HepG2 (cell line): ENCODE measurements around the gene KIF25. TPM values are rescaled to one million over a fixed set of nuclear protein-coding genes. Genes with fewer than 3 reads are reported as not detected.

Experiments
- ATAC-seq: fragments of 200-7000 bp; cut with Tn5 transposase; 3 replicates; pipeline ENCODE4 v1.9.1; 2020; ENCODE audit warnings: mild to moderate bottlenecking, moderate library complexity
- BruUV-seq: library from RNA; stranded (reverse); fragments of 400-500 nt; replicated peaks from 2 replicates; lab custom pipeline; 2021; lab: Mats Ljungman, UMichigan
- CTCF ChIA-PET: fragments of 300-600 bp; formaldehyde crosslinking; extraction: SDS; loops from one replicate; lab custom pipeline; 2021; ENCODE audit warnings: low total read pairs, inconsistent platforms, low intra/inter-chr PET ratio; lab: Yijun Ruan, JAX
- POLR2A ChIA-PET: fragments of 350-600 bp; sonication (Branson Sonifier 250); formaldehyde crosslinking; loops from one replicate; lab custom pipeline; 2020; ENCODE audit warnings: antibody characterized with exemption, inconsistent platforms; lab: Yijun Ruan, JAX
- DNase-seq: peaks from one replicate; pipeline ENCODE4 v3.0.0-alpha.2; 2015; ENCODE audit warnings: low spot score
- FAIRE-seq: peaks from 3 replicates; lab custom pipeline; 2011; peaks lifted over from hg19 to GRCh38; lab: Jason Lieb, UNC
- H2AFZ ChIP-seq: one replicate; pipeline ENCODE4 v1.6.1; 2011; ENCODE audit warnings: low read length, inconsistent platforms
- H3K27ac ChIP-seq: fragments of 300-600 bp; 3 replicates; pipeline ENCODE4 v1.8.0; 2011; ENCODE audit warnings: mixed run types, mild to moderate bottlenecking, mixed read lengths, low read length, inconsistent platforms; ENCODE audit not compliant: insufficient read depth; ENCODE audit errors: extremely low read length
- H3K27me3 ChIP-seq, 2 experiments: fragments of 200-600 bp in 1 of 2; 2 replicates in 1 of 2; 3 replicates in 1 of 2; pipeline versions ENCODE4 v1.6.0 to v1.8.0; 2011; ENCODE audit warnings: low read length in 2 of 2, mild to moderate bottlenecking in 2 of 2, moderate library complexity in 2 of 2, inconsistent platforms in 1 of 2; ENCODE audit not compliant: insufficient read depth in 2 of 2, control insufficient read depth in 1 of 2
- H3K36me3 ChIP-seq, 2 experiments: fragments of 200-600 bp in 1 of 2; replicated peaks in 1 of 2; 2 replicates in 1 of 2; 3 replicates in 1 of 2; pipeline versions ENCODE4 v1.5.1 to v1.8.0; 2011; ENCODE audit warnings: low read length in 2 of 2, inconsistent platforms in 1 of 2; ENCODE audit not compliant: insufficient read depth in 2 of 2, control insufficient read depth in 1 of 2
- H3K4me1 ChIP-seq: 2 replicates; pipeline ENCODE4 v1.5.1; 2012; ENCODE audit warnings: low read length, inconsistent platforms; ENCODE audit not compliant: insufficient read depth
- H3K4me2 ChIP-seq: 2 replicates; pipeline ENCODE4 v1.6.0; 2011; ENCODE audit warnings: low read depth, low read length, inconsistent platforms
- H3K4me3 ChIP-seq, 3 experiments: fragments of 200-600 bp in 1 of 3; sonication (generic), shearing (Covaris generic) in 1 of 3; replicated peaks in 1 of 3; 2 replicates each; pipeline ENCODE4 v1.5.1; 2011 to 2016; ENCODE audit warnings: low read length in 3 of 3, inconsistent platforms in 2 of 3, low read depth in 2 of 3, mild to moderate bottlenecking in 2 of 3, control low read depth in 1 of 3, mixed read lengths in 1 of 3; ENCODE audit not compliant: insufficient read depth in 1 of 3
- H3K79me2 ChIP-seq: one replicate; pipeline ENCODE4 v1.6.1; 2011; ENCODE audit warnings: low read length, inconsistent platforms; ENCODE audit not compliant: insufficient read depth
- H3K9ac ChIP-seq: 2 replicates; pipeline ENCODE4 v1.6.0; 2011; ENCODE audit warnings: mild to moderate bottlenecking, low read depth, low read length, inconsistent platforms; ENCODE audit not compliant: insufficient read depth
- H3K9me3 ChIP-seq: 2 replicates; pipeline ENCODE4 v1.5.1; 2012; ENCODE audit warnings: mild to moderate bottlenecking, low read length
- H4K20me1 ChIP-seq: 2 replicates; pipeline ENCODE4 v1.6.0; 2011; ENCODE audit warnings: inconsistent platforms, mild to moderate bottlenecking, low read length, moderate library complexity; ENCODE audit not compliant: insufficient read depth
- JUN ChIP-seq: sonication (generic); formaldehyde crosslinking; IDR thresholded peaks from 2 replicates; pipeline ENCODE4 v1.4.0; 2020; ENCODE audit warnings: mild to moderate bottlenecking, missing genetic modification reagents
- MAFK ChIP-seq, 2 experiments: IDR thresholded peaks in 1 of 2; conservative IDR thresholded peaks in 1 of 2; 2 replicates each; pipeline ENCODE4 v1.6.1; 2011; ENCODE audit warnings: improper control_type of control experiment in 2 of 2, low read length in 2 of 2
- NR2F2 ChIP-seq: IDR thresholded peaks from 2 replicates; pipeline ENCODE4 v1.6.1; 2012; ENCODE audit warnings: low read depth, inconsistent platforms, borderline replicate concordance
- PAXIP1 ChIP-seq: sonication (generic); formaldehyde crosslinking; conservative IDR thresholded peaks from 2 replicates; pipeline ENCODE4 v1.4.0; 2020; ENCODE audit warnings: mild to moderate bottlenecking, missing genetic modification reagents, moderate library complexity
- THAP11 ChIP-seq: IDR thresholded peaks from 2 replicates; pipeline ENCODE4 v1.6.1; 2016; ENCODE audit warnings: missing biosample characterization, missing genetic modification reagents
- ZIK1 ChIP-seq: sonication (generic); formaldehyde crosslinking; IDR thresholded peaks from 2 replicates; pipeline ENCODE4 v1.5.0; 2020; ENCODE audit warnings: mild to moderate bottlenecking, low read depth, missing genetic modification reagents, borderline replicate concordance
- ZNF317 ChIP-seq: sonication (generic); formaldehyde crosslinking; IDR thresholded peaks from 2 replicates; pipeline ENCODE4 v1.5.0; 2020; ENCODE audit warnings: mild to moderate bottlenecking, missing genetic modification reagents
- ZNF776 ChIP-seq: sonication (generic); formaldehyde crosslinking; IDR thresholded peaks from 2 replicates; pipeline ENCODE4 v1.4.0; 2020; ENCODE audit warnings: mild to moderate bottlenecking, missing genetic modification reagents
- WGBS: methylation state at CpG from one replicate; pipeline ENCODE4 v1.1.6; 2017; ENCODE audit warnings: low lambda C conversion rate; 5-methylcytosine and 5-hydroxymethylcytosine counted together
- in situ Hi-C: cut with HindIII; loops from 2 replicates; pipeline ENCODE4 v1.10.0; 2017; ENCODE audit warnings: low pct_unique_long_range_greater_than_20kb; ENCODE audit not compliant: extremely low pct_ligation_motif_present
- intact Hi-C: fragments of 100-400 bp; cut with micrococcal nuclease; formaldehyde crosslinking; loops from one replicate; pipeline ENCODE4 v1.10.0; 2022; ENCODE audit not compliant: unreplicated experiment
- polyA plus RNA-seq, 8 experiments: library from polyadenylated mRNA; depleted of rRNA in 3 of 8; stranded (reverse) in 7 of 8; unstranded in 1 of 8; fragments of >200 nt; fragmentation: Illumina TruSeq in 4 of 8; extraction: Trizol in 4 of 8; gene quantifications; 2 replicates each; pipeline versions ENCODE4 v1.2.1 to v1.2.3, GENCODE V29; 2011 to 2016; ENCODE audit warnings: low read depth in 4 of 8, missing spikeins in 1 of 8, mixed read lengths in 1 of 8; ENCODE audit not compliant: insufficient read depth in 1 of 8
- total RNA-seq, 5 experiments: library from RNA; depleted of rRNA; stranded (reverse); fragments of >200 nt; fragmentation: Illumina TruSeq; extraction: Trizol; gene quantifications; 2 replicates each; pipeline ENCODE4 v1.2.3, GENCODE V29; 2016; ENCODE audit warnings: low read depth in 1 of 5
- TF ChIP-seq, protein P1 (sequence below), 2 experiments: fragments of 450-650 bp in 1 of 2; sonication (generic) in 1 of 2; formaldehyde crosslinking in 1 of 2; IDR thresholded peaks; 2 replicates each; pipeline versions ENCODE4 v1.6.1 to v1.8.0; 2016 to 2022; ENCODE audit warnings: antibody characterized with exemption in 1 of 2, mild to moderate bottlenecking in 1 of 2, missing genetic modification reagents in 1 of 2

Gene KIF25
- total and polyA plus RNA-seq, 2 of the 13 experiments (the other 11 are each of a cell fraction or from before 2014, with no cell fraction given), result not detected

DNA sequence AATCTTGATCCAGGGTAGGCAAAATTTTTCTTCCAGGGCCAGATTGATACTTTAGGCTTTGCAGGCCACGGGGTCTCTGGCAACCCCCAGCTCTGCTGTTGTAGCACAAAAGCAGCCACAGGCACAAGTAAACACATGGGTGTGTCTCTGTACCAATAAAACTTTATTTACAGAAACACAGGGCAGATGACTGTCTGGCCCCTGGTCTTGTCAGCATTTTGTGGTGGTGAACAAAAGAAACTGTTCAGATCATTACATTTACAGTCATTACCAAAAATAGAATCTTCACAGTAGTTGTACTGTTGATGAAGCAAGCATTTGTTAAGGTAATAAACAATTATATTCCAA, 45.0 kb upstream of the KIF25 start:
- DNase-seq (no peak), FAIRE-seq (no peak), ATAC-seq (no peak)
- intact Hi-C loops (no loop called here), in situ Hi-C loops (no loop called here)
- Histone ChIP-seq H3K27ac (no peak overlapping the region), H4K20me1 (no peaks in the 10 kb centered on the region), H3K4me2 (no peak overlapping the region), H3K79me2 (peaks cover under 1% of the 10 kb centered on the region), H3K36me3 (peaks cover 38 to 81% of the 10 kb centered on the region in 2 experiments), H3K9ac (no peak overlapping the region), H3K4me3 (no peak overlapping the region), H3K4me1 (peaks cover 24% of the 10 kb centered on the region), H3K27me3 (no peaks in the 10 kb centered on the region), H3K9me3 (no peaks in the 10 kb centered on the region), H2AFZ (no peak overlapping the region)
- CTCF ChIA-PET, result no interaction called here
- 94% methylated on average over 1 of the region's 1 CpG for WGBS
- POLR2A ChIA-PET, result no interaction called here
- no TSS peak for BruUV-seq
- no peak for TF ChIP-seq ZNF776 (CRISPR knock-in tag)
- TF ChIP-seq ZIK1, result no peak
- TF ChIP-seq PAXIP1 (CRISPR knock-in tag), result no peak
- 0 out of 4 replicates have a peak, but pooled peaks of 1 of the 2 experiments have one; percentile 2 for TF ChIP-seq MAFK (conservative IDR thresholded peaks at IDR 0.05 in 1 of 2, IDR thresholded peaks at IDR 0.05 in 1 of 2; ENCODE audit: low read length in 2 of 2)
- TF ChIP-seq JUN, result no peak
- TF ChIP-seq NR2F2, result no peak
- TF ChIP-seq, protein P1, sequence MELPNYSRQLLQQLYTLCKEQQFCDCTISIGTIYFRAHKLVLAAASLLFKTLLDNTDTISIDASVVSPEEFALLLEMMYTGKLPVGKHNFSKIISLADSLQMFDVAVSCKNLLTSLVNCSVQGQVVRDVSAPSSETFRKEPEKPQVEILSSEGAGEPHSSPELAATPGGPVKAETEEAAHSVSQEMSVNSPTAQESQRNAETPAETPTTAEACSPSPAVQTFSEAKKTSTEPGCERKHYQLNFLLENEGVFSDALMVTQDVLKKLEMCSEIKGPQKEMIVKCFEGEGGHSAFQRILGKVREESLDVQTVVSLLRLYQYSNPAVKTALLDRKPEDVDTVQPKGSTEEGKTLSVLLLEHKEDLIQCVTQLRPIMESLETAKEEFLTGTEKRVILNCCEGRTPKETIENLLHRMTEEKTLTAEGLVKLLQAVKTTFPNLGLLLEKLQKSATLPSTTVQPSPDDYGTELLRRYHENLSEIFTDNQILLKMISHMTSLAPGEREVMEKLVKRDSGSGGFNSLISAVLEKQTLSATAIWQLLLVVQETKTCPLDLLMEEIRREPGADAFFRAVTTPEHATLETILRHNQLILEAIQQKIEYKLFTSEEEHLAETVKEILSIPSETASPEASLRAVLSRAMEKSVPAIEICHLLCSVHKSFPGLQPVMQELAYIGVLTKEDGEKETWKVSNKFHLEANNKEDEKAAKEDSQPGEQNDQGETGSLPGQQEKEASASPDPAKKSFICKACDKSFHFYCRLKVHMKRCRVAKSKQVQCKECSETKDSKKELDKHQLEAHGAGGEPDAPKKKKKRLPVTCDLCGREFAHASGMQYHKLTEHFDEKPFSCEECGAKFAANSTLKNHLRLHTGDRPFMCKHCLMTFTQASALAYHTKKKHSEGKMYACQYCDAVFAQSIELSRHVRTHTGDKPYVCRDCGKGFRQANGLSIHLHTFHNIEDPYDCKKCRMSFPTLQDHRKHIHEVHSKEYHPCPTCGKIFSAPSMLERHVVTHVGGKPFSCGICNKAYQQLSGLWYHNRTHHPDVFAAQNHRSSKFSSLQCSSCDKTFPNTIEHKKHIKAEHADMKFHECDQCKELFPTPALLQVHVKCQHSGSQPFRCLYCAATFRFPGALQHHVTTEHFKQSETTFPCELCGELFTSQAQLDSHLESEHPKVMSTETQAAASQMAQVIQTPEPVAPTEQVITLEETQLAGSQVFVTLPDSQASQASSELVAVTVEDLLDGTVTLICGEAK (IDR thresholded peaks at IDR 0.05), result peak; percentile 88
- TF ChIP-seq, protein P1 (CRISPR knock-in tag; IDR thresholded peaks at IDR 0.05), result peak; percentile 99
- no peak for TF ChIP-seq ZNF317 (CRISPR knock-in tag)
- TF ChIP-seq THAP11 (CRISPR knock-in tag), result no peak
